GM21526 (cell line): ENCODE data around the gene SLC40A1.
"Not testable (repeated sequence)": the region's sequence is repeated elsewhere in the genome, so short reads cannot be mapped to it uniquely, and the experiment has no call there.

Experiments
- ATAC-seq: cut with Tn5 transposase; IDR thresholded peaks from one replicate; pipeline ENCODE4 v1.9.1; 2021; ENCODE audit warnings: moderate library complexity; ENCODE audit not compliant: unreplicated experiment, low FRiP score

SLC40A1 gene

DNA sequence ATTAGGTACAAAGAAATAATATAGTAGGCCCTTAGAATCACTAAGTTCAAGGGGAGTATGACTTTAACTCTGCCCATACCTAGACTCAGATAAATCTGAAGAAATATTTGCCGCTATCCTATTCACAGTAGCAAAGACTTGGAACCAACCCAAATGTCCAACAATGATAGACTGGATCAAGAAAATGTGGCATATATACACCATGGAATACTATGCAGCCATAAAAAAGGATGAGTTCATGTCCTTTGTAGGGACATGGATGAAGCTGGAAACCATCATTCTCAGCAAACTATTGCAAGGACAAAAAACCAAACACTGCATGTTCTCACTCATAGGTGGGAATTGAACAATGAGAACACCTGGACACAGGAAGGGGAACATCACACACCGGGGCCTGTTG, 21.1 kb upstream of the SLC40A1 start:
- not testable (repeated sequence) for ATAC-seq

DNA sequence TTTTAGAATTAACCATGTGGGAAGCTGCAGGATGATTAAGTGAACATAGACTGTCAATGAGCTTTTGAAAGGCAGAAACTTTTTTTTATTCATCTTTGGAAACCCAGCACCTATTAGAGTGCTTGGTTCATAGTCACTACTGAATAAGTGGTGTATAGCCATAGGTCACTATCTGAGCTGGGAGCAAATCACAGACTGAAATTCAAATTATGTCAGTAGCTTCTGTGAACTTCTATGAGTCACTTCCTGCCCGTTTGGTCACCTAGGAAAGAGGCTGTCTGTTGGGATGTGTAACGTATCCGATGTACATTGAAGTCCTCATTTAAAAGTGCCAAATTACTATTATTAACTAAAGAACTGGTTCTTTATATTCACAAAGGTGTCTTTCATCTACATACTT, 20.5 kb upstream of the SLC40A1 start:
- no peak for ATAC-seq

DNA sequence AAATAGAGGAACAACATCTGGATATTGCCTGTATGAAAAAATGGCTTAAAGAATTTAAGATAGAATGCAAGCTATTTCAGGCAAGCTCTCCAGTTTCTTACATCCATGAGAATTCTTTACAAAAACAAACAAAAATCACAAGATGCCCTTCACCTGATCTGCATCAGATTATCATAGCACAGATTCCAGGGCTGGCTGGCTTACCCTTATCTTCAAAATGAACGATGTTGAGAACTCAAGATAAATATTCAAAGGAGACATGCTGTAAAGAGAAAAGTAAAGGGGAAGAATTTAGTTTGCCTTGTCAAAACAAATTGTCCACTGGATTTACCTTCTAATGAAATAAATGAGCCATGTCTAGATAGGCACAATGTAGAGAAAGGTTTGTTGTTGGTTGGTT, 18.7 kb upstream of the SLC40A1 start:
- ATAC-seq: no peak

DNA sequence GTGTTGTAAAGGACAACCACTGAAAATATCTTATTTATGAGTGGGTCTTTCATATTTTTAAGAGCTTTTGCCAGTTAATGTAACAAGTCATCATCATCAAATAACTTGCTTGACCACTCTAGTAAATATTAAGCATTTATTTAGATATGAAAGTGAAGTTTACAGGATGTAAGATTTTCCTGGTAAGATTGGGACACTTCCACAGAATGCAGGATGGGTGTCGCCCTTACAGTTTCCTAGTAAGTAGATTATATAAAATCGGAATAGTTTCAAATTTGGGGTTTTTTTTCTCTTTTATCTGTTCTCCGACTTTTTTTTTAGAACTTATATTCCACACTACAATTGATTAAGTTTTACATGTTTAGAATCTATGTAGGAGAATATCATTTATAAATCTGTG, 14.8 kb upstream of the SLC40A1 start:
- ATAC-seq: no peak

DNA sequence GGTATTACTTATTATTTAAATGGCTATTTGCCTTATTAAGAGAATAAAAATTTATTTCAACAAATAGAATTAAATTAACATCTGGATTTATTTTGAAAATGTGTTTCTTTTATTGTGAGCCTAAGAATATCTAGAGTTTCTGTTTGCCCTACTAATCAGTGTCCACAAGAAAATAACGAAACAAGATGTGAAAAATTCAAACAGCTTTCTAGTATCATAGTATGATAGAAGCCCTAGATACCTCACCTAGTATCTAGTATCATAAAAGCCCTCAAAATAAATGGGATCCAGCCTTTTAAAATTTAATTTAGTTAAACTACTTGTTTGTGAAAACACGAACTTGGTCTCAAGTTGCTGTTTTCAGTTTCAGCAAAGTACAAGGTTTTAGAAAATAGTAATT, 13.7 kb upstream of the SLC40A1 start:
- no peak for ATAC-seq

DNA sequence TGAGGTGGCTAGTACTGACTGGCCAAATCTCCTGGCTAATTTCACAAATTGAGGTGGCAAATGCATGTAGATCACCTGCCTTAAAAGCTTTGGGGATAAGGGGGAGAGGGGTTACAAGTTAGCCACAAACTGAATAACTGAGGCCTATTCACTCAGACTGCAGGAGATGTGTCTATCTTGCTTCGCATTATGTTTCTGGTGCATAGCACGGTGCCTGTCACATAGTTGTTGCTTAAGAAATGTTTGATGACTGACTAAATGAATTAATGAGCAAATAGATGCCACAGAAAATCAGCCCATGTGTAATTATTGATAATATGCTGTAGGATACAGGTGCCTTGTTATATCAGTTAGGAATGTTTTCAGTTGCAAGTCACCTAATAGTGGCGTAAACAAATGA, 12.5 kb upstream of the SLC40A1 start:
- ATAC-seq: no peak

DNA sequence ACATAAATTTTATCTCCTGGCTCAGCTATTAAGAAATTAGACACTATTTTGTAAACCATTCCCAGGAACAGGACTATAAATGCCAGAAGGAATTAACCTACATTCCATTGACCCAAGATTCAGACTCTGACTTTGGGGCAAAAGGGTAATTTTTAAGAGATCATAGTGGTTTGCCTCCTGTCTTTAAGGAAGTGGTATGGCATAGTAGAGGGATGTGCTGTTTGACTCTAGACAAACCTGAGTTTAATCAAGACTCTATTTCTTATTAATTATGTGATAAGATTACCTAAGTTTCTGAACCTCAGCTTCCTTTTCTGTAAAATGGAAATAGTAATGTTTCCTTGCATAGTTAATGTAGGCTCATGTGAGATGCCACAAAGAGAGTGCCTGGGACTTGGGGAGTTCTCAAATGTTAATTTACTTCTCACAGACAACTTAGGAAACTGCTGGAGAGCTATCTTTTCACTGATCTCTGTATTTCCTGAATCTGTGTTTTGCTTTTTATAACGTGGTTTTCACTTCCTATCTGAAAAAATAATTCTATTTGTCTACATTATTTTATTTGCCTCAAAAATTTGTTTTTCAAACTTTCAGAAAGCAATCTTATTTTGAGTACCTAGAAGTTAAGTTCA, 11.9 kb upstream of the SLC40A1 start:
- no peak for ATAC-seq

DNA sequence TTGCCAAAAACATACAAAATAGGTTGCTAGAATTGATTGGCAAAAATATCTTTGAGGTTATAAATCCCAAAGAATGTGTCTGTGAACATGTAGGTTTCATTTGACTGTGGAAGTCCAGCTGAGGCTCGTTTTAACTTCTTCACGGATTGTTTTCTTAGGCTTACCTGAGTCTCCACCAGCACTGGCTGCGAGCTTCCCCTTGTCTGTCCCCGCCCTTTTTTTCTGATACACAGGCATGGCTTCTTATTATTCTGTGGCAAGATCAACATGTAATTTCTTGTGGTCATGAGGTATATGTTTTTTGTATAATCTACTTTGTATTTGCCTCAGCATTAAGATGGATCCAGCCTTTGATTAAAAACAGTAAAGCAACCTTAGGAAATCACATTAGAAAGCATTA, 7.2 kb upstream of the SLC40A1 start:
- ATAC-seq: no peak

DNA sequence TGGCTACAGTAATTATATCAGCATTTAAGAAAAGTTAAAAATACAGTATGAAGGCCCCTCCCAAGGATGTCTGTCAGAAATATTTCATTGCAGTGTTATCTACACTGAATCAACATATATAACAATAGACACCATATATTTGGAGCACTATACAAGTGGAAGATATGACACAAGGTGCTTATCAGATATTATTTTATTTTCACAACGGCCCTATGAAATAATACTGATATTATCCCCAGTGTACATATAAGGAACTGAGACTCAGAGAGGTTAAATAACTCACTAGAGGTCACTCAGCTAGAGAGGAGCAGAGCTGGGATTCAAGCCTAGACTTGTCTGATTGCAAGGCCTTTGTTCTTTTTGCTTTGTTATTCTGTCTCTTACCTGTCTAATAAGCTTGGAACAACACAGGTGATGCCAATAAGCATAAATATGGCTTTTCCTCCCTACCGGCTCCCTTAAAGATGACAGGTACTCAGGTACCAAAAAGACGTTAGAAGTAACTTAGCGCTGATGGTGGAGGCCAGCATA, 4.7 kb upstream of the SLC40A1 start:
- no peak for ATAC-seq

DNA sequence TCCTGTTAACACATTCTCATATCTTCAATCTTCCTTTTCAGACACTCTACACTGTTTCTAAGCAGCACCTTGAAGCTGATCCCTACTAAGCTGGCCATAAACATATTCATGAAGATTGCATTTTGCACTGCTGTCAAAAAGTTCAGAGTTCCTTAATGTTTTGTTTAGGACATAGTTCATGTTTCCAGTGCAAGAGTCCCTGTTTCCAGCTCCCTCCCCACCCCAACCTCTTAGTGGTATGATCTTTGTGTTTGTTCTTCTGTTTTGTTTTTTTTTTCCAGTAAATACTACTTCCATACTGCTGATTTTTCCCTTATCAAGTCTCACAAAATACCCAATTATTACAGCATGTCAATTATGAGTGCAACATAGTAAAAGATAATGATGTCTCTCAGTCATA, 4.1 kb upstream of the SLC40A1 start:
- ATAC-seq: no peak

DNA sequence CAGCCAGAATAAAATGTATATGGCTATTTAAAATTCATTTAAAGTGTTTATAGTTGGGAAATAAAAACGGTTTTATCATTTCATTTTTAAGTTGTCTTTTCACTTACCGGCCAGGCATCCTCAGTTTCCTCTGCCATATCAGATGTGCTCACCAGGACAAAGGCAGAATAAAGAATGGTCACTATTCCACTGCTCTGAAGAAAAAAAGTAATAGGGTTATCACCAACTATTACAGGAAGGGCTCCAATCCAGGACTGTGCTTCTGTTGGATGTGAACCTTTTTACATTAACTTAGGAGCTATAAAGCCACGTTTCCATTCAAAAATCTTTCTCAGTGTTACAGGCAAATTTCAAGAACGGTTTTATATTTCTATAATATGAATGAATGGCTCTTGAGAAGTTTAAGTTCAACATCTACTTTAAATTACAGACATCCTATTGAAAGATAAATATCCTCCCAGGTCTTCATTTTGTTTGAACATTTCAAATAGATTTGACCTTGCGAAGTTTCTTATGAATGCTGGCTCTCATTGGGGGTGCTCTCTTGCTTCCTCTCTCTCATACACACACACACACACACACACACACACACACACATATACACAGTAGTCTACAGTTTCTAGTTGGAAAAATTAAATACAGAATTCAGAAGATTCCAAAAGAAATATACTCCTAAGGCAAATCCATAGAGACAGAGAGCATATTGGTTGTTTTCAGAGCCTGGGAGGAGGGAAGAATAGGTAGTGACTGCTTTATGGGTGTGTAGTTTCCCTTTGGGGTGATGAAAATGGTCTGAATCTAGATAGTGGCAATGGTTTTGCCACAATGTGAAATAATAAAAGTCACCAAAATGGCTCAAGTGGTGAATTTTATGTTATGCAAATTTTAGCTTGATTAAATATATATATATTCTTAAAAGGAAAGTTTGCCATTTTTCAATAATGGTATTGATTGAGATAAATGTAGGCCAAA, 2.9 kb upstream of the SLC40A1 start:
- ATAC-seq: no peak

DNA sequence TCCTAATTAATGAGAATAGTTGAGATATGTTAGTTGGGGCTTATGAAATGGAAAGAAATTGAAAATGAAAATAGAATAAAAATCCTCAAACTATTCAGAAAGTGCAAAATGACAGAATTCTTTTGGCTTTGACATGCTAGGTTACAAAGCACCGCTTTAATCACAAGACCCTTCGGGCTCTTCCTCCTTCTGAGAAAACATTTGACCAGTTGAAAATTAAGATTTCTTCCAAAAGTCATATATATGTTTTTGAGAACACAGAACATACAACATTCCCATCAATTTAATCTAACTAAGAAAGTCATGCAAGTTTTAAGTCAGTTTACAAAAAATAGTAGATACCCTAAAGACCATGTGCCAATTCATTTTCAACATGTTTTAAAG, 2.2 kb upstream of the SLC40A1 start:
- no peak for ATAC-seq

DNA sequence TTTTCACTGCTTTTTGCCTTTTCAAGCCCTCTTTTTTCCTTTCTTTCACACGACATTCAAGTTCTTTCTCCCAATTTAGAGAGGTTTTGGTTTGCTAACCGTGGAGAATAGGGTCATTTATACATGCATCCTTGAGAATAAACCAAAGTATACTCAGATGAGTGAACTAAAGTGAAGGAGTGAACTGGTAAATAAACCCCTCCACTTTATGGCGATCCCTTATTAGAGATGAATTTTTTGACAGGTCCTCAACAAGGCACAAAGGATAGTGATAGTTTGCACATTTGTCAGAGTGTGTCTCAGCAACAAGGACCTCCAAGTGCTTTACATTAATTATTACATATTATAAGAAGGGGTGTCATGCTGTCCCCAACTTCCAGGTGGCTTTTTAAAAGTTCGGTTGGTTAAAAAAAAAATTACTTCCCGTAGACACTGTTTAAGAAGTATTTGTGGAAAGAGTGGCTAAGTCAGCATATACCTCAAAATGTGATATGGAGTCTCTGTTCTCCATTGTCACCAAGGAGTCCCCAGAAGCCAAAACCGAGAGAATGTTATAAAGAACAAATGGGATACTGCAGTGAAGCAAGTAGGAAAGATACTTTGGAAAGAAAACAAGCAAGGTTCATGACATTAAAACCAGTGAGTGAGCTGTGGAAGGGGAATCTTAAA, 1.7 kb upstream of the SLC40A1 start:
- ATAC-seq: no peak

DNA sequence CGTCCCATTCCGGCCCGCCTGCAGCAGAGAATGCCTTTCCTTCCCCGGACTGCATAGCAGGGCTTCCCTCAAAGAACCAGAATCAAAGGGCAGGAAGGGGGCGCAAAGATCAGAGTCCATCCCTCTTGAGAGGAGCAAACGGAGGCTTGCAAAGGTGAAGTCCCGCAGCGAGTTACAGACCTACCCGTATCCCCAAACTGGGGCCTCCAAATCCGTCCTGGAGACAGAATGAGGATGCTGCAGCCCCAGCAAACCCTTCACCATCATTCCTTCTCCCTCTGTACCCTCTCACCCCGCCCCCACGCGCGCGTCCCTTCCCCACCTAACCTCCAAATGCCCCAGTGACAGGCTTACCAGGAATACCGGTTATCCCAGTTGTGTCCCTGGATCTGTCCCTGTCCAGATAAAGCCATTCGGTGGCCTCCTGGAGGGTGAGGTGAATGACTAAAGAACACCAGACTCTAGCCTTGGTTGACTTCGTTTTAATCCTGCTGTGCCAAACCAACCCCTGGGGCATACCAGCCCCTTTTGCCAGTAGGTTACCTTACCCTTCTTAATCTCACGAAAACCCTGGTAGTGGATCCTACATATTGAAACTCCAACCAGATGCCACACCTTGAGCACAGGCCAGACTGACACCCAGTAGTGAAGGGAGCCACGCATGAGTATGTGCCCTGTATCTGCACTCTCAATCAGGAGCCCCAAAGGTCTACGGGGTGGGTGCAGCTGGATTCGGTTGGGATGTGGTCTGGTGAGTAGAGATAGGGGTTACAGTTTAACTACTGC, 961 bp upstream of the SLC40A1 start:
- ATAC-seq: no peak

DNA sequence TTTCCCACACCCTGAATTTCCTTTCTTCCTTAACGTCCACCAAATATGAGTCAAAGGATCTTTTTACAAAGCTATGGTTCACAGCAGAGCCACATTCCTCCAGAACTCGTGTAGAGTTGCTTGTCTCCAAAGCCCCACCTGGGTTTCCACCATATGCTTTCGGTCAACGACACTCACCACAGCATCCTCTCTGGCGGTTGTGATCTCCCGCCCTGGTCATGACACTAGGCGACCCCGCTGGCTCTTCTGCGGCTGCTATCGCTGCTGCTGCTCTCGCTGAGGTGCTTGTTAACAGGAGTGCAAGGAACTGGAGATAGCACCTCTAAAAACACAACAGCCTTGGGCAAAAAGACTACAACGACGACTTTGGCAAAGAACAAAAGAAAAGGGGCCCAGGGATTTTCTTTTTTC, 340 bp downstream of the SLC40A1 start:
- no peak for ATAC-seq

DNA sequence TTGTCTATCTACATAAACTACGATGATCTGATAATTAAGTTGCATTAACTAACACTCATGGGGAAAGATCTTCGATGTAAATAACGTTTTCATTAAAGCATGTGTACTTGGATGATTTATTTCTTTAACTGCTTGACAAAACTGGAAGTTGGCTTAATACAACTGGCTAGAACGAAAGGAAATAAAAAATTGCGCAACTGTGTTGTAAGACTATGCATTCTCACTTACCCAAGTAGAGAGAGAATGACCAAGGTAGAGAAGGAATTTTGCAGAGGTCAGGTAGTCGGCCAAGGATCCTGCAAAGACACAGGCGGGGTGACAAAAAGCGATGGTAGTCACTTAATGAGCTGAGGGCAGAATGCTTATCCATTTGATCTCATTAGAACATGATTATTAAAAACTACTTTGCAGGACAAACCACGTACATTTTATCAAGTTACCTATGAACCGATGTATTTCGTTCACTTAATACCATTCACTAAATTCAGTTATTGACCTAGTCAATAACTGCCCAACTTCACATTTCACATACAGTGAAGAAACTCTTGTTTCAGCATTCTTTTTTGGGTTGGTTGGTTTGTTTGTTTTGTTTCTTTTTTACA, 900 bp downstream of the SLC40A1 start:
- ATAC-seq: no peak

DNA sequence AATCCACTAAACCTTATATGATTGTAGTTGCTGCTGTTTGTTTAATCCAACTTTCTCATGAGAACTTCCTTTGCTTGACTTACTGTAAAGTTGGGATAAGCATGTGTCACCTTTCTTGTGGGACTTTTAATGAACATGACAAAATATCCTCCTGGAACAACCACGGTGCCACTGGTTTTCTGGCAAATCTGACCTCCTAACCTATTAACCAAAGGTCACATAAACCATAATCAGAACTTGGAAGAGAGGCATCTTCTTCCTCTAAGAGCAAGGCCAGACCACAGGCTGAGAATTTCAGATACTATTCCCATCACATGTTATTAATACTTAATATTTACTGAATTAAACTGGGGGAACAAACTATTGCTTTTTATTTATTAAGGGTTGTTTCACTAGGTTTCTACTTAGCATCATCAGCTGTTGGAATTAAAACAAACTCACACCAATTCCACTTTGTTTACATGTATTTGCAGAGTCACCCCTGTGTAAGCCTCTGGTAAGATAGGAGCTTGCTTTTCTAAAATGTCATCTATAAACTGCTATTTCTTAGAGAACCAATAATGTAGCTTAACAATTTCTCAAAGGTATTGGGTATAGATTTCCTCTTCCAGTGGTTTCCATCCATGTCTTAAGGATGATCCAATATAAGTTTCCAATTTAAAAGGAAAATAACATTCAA, 2.2 kb downstream of the SLC40A1 start:
- no peak for ATAC-seq

DNA sequence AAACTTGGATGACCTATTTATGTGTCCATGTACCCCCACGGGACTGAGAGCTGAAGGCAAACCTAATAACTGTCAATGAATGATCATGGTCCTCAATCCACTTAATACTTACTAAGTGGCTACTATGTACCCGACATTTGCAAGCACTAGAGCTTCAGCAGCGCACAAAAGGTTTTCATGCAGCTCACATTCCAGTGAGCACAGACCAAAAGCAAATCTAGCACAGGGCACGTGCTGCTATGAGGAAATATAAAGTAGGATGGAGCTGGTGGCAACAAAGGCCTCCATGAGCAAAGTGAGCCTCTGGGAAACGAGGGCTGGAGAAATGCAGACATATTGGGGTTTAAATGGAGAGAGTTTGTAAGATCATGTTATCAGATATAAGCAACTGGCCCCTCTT, 3.5 kb downstream of the SLC40A1 start:
- ATAC-seq: no peak

DNA sequence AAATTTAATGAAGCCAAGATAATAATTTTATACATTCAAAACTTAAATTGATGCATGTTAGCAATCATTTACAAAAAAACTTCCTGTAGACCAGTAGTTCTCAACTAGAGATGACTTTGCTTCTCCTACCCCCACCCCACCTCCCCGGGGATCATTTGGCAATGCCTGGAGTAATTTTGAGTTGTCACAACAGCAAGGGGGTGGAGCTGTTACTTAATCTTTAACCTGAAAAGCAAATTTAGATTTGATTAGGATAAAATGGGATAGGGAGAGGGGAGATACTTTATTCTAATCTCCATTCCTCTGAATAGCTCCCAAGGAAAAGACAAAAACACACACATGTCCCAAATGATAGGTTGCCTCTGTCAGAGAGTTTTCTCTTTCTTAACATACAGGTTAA, 4.2 kb downstream of the SLC40A1 start:
- ATAC-seq: no peak
